IMR-90 (cell line): ENCODE results near the gene CYCS.

ENCODE experiments used
- BHLHE40 ChIP-seq: fragments of 150-350 bp; IDR thresholded peaks from 2 replicates; pipeline ENCODE4 v1.6.1; 2016; ENCODE audit warnings: mild to moderate bottlenecking, low read depth, low read length
- CEBPB ChIP-seq: IDR thresholded peaks from 2 replicates; pipeline ENCODE4 v1.6.1; 2012; ENCODE audit warnings: low read depth, low read length, improper control_type of control experiment
- CHD1 ChIP-seq: IDR thresholded peaks from 2 replicates; pipeline ENCODE4 v1.6.1; 2012; ENCODE audit warnings: low read depth, low read length, improper control_type of control experiment
- FOS ChIP-seq: fragments of 150-350 bp; IDR thresholded peaks from 2 replicates; pipeline ENCODE4 v1.6.1; 2016; ENCODE audit warnings: low read depth, low read length
- MAFK ChIP-seq: IDR thresholded peaks from 2 replicates; pipeline ENCODE4 v1.6.1; 2012; ENCODE audit warnings: low read depth, low read length, improper control_type of control experiment
- MXI1 ChIP-seq: IDR thresholded peaks from 2 replicates; pipeline ENCODE4 v1.6.1; 2012; ENCODE audit warnings: low read depth, mild to moderate bottlenecking, low read length, moderate library complexity, borderline replicate concordance
- POLR2A ChIP-seq: IDR thresholded peaks from 2 replicates; pipeline ENCODE4 v1.6.1; 2012; ENCODE audit warnings: mild to moderate bottlenecking, low read depth, low read length
- RAD21 ChIP-seq: IDR thresholded peaks from 2 replicates; pipeline ENCODE4 v1.6.1; 2012; ENCODE audit warnings: low read length, improper control_type of control experiment
- RCOR1 ChIP-seq: IDR thresholded peaks from 2 replicates; pipeline ENCODE4 v1.6.1; 2012; ENCODE audit warnings: mild to moderate bottlenecking, low read length, improper control_type of control experiment; ENCODE audit not compliant: insufficient replicate concordance
- RFX5 ChIP-seq: IDR thresholded peaks from 2 replicates; pipeline ENCODE4 v1.8.0; 2012; ENCODE audit warnings: low read depth, mild to moderate bottlenecking, low read length, moderate library complexity
- SMC3 ChIP-seq: fragments of 150-350 bp; IDR thresholded peaks from 2 replicates; pipeline ENCODE4 v1.6.1; 2016; ENCODE audit warnings: low read depth, mild to moderate bottlenecking, antibody characterized with exemption, low read length, moderate library complexity
- TF ChIP-seq, protein P1 (sequence below): conservative IDR thresholded peaks from 2 replicates; pipeline ENCODE4 v1.5.1; 2012; ENCODE audit warnings: mild to moderate bottlenecking, low read depth, low read length, improper control_type of control experiment
- TF ChIP-seq, protein P2 (sequence below): fragments of 150-350 bp; IDR thresholded peaks from 2 replicates; pipeline ENCODE4 v1.6.1; 2017; ENCODE audit warnings: mild to moderate bottlenecking, antibody characterized with exemption, low read length, low read depth
- TF ChIP-seq, protein P3 (sequence below): fragments of 150-350 bp; IDR thresholded peaks from 2 replicates; pipeline ENCODE4 v1.6.1; 2016; ENCODE audit warnings: low read depth, mild to moderate bottlenecking, low read length, moderate library complexity, borderline replicate concordance

DNA sequence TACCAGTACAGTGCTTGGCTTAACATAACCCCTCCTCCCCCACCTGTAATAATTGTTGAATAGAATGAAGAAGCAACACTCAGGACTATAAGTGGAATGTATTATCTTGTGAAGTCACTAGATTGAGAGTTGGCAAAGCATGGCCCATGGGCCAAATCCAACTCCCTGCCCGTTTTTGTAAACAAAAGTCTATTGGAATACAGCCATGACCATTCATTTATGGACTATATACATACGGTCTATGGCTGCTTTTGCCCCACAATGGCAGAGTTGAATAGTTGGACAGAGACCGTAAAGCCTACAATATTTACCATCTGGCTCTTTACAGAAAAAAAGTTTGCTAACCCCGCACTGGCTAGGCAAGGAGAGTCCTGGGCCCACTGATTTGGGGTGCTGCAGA lies 48.1 kb upstream of the CYCS start:
- TF ChIP-seq, protein P1, sequence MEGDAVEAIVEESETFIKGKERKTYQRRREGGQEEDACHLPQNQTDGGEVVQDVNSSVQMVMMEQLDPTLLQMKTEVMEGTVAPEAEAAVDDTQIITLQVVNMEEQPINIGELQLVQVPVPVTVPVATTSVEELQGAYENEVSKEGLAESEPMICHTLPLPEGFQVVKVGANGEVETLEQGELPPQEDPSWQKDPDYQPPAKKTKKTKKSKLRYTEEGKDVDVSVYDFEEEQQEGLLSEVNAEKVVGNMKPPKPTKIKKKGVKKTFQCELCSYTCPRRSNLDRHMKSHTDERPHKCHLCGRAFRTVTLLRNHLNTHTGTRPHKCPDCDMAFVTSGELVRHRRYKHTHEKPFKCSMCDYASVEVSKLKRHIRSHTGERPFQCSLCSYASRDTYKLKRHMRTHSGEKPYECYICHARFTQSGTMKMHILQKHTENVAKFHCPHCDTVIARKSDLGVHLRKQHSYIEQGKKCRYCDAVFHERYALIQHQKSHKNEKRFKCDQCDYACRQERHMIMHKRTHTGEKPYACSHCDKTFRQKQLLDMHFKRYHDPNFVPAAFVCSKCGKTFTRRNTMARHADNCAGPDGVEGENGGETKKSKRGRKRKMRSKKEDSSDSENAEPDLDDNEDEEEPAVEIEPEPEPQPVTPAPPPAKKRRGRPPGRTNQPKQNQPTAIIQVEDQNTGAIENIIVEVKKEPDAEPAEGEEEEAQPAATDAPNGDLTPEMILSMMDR = no peak
- TF ChIP-seq SMC3 (no peak), POLR2A (no peak), MAFK (no peak), RCOR1 (no peak), CEBPB (no peak), RAD21 (no peak), MXI1 (no peak), FOS (no peak), BHLHE40 (no peak), CHD1 (no peak), RFX5 (no peak)
- TF ChIP-seq, protein P2, sequence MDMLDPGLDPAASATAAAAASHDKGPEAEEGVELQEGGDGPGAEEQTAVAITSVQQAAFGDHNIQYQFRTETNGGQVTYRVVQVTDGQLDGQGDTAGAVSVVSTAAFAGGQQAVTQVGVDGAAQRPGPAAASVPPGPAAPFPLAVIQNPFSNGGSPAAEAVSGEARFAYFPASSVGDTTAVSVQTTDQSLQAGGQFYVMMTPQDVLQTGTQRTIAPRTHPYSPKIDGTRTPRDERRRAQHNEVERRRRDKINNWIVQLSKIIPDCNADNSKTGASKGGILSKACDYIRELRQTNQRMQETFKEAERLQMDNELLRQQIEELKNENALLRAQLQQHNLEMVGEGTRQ = no peak
- TF ChIP-seq, protein P3, sequence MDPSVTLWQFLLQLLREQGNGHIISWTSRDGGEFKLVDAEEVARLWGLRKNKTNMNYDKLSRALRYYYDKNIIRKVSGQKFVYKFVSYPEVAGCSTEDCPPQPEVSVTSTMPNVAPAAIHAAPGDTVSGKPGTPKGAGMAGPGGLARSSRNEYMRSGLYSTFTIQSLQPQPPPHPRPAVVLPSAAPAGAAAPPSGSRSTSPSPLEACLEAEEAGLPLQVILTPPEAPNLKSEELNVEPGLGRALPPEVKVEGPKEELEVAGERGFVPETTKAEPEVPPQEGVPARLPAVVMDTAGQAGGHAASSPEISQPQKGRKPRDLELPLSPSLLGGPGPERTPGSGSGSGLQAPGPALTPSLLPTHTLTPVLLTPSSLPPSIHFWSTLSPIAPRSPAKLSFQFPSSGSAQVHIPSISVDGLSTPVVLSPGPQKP = no peak
